ENCODE measurements around the gene HHIPL1.

Gene HHIPL1

DNA sequence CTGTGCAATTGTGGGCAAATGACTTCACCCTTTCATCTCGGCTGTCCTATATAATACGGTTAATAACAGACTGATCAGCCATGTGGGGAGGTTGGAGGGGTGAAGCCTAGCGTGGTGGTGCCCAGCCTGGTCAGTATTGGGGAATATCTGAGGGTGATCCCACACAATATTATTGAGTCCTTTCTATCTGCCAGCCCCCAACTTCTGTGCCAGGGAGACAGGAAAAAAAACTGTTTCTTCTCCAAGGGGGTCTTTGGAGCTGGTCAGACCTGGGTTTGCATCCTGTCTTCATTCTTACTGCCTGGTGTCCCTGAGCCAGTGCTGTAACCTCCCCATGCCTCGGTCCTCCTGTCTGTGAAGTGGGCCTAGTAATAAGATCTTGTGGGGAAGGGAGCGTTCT, 45.7 kb downstream of the HHIPL1 start:
- DNase-seq (ENCODE audit: low spot score) = no peak

DNA sequence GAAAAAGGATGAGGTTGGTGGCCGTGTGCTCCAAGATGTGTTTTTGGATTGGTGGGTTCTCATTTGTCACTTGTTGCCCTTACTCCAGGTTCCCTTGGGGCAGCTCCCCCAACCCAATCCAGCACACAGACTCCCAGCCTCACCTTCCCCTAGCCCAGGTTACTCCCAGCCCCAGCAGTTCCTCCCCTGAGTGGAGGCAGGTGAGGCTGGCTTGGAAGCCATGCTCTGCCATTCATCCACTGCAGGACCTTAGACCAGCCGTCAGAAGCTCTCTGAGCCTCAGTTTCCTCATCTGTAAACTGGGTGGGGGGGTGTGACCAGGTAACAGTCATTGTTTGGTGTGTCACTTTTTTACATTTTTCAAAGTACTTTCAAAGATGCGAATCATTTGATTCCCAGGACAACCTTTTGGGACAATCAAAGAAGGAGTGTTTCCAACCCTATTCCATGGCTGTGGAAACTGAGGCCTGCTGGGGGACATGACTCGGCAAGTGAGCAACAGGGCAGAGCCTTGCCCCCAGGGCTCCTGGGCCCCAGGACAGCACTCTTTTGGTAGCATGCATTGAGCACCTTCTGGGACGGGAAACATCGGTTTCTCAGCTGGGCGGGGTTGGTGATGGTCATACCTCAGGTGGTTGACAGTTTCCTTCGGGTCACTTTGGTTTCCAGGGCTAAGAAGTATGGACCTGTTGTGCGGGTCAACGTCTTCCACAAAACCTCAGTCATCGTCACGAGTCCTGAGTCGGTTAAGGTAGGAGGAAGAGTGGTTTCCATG, 46.4 kb downstream of the HHIPL1 start:
- DNase-seq (ENCODE audit: low spot score) = no peak

DNA sequence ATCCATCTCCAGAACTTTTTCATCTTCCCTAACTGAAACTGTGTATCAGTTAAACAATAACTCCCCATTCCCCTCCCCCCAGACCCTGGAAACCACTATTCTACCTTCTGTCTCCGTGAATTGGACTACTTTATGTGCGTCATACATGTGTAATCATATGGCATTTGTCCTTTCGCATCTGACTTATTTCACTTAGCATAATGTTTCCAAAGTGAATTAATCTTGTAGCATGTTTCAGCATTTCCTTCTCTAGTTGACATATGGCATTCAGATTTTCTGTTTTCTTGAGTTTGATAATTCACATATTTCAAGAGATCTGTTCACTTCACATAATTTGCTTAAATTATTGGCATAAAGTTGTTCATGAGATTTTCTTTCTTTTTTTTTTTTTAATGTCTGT, 49.0 kb downstream of the HHIPL1 start:
- no peak for DNase-seq (ENCODE audit: low spot score)

DNA sequence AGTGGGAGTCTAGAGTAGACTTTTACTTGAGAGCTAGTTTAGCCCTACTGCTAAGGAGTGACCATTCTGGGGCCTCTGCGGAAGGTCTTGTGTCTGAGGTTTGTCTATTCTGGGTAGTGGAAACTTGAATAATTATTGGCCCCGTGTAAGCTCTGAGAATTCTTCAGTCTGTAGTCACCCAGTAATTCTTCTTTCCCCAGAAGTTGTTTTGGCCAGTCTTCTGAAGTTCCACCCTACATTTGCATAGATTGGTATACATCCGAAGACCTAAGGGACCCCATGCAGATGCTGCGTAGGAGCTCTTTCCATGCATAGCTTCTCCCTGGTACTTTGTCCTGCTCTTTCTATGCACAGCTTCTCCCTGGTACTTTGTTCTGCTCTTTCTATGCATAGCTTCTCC, 52.0 kb downstream of the HHIPL1 start:
- DNase-seq (ENCODE audit: low spot score) = no peak

DNA sequence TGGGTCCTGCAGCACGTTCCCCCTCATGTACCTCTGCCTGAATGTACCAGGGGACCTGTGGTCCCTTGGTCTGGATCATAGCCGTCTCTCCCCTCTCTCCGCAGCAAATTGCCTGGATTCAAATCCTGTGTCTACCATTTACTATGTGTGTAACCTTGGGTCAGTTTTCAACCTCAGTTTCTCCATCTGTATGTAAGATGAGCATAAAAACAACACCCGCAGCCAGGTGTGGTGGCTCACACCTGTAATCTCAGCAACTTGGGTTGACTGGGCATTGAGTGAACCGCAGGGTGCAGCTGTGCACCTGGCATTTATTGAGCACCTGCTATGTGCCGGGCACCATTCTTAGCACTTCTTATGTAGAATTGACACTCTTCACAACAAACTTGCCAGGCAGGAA, 53.3 kb downstream of the HHIPL1 start:
- DNase-seq (ENCODE audit: low spot score) = no peak

DNA sequence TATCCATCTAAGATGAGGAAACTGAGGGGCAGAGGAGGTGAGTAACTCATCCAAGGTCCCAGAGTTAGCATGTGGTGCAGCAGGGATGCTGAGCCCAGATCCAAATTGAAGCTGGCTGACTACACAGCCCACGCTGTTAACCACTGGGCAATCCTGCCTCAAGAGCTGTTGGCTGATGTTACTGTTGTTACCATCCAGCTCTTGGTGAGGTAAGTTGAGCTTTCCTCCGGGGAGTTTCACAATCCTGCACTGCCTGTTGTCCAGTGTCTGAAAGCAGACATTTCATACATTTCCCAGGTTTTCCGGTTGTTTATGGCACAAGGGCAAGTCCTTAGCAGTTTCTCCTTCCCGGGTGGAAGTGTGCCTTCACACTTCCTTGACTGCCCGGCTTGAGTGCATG, 53.7 kb downstream of the HHIPL1 start:
- no peak for DNase-seq (ENCODE audit: low spot score)

DNA sequence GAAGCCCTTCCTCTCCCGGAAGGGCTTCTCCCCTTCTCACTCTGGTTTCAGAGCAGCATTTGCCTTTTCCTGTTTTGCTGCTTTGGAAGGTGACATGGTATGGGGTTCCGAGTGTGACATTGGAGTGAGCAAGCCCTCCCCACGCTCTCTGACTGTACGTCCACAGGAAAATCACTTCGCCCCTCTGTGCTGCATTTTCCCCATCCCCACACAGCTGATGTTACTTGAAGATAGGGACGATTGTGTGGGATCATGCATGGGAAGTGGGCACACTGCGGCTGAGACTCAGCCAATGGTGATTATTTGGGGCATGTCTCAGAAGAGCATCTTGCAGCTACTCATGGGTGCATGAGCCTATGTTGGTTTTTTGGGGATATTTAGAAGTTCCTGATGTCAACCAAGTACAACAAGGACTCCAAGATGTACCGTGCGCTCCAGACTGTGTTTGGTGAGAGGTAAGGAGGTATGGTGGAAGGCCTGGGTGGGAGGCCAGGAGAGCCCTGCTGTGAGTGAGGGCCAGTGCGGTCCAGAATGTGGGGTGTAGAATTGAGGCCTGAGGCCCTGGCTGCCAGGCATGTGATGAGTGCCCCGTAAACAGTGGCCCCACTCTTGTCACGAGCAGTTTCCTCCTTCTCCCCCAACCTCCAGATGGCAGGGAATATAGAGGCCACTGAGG, 54.3 kb downstream of the HHIPL1 start:
- no peak for DNase-seq (ENCODE audit: low spot score)

DNA sequence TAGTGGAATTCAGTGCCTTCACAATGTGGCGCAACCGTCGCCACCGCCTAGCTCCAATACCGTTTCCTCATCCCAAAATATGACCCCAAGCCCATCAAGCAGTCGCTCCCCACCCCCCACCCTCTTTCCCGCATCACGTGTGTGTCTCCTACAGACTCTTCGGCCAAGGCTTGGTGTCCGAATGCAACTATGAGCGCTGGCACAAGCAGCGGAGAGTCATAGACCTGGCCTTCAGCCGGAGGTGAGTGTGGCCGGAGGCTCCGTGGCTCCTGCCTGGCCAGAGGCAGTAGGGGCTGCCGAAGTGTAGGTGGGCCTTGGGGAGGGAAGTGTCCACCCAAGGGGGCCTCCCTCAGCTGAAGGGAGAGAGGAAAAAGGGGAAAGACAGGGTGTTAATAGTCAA, 54.9 kb downstream of the HHIPL1 start:
- no peak for DNase-seq (ENCODE audit: low spot score)

DNA sequence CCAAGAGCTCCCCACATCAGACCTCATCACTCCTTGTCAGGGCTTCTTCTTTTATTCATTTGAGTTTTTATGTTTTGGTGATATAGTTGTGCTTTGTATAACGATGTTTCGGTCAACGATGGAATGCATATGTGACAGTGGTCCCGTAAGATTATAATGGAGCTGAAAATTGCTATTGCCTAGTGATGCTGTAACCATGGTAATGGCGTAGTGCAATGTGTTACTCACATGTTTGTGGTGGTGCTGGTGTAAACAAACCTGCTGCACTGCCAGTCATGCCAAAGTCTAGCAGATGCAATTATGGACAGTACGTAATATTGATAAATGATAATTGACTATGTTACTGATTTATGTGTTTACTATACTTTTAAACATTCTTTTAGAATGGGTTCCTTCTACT, 55.5 kb downstream of the HHIPL1 start:
- no peak for DNase-seq (ENCODE audit: low spot score)

DNA sequence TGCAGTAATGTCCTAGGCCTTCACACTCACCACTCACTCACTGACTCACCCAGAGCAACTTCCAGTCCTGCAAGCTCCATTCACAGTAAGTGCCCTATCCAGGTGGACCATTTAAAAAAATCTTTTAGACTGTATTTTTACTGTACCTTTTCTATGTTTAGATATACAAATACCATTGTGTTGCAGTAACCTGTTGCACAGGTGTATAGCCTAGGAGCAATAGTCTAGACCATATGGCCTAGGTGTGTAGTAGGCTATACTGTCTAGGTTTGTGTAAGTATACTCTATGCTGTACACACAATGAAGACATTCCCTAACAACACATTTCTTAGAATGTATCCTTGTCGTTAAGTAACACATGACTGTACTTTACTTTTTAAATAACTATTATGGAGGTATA, 56.3 kb downstream of the HHIPL1 start:
- DNase-seq (ENCODE audit: low spot score) = no peak

DNA sequence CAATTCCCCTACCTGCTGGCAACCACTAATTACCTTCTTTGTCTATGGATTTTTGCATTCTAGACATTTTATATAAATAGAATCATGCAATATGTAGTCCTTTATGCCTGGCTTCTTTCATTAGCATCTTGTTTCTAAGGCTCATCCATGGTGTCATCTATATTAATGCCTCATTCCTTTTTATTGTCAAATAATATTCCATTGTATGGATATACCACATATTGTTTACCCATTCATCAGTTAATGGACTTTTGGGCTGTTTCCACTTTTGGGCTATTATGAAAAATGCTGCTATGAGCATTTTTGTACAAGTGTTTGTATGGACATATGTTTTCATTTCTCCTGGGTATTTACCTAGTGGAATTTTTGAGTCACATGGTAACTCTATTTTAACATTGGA, 57.2 kb downstream of the HHIPL1 start:
- DNase-seq (ENCODE audit: low spot score) = no peak

DNA sequence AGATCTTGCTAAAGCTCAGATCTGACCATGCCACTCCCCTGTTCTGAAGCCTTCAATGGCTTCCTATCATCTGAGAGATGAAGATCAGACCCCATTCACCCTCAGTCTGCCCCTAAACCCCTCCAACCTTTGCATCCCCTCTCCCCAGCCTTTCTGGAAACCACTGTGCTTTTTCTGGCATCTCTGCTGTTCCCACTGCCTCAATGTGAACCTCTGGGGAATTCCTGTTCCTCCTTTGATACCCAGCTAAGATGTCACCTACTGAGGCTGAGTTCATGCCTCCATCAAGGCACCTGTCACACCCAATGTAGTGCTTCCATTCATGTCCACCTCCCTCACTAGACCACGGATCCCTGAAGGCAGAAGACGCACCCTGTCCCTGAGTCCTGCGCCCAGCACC, 58.5 kb downstream of the HHIPL1 start:
- DNase-seq (ENCODE audit: low spot score) = no peak

DNA sequence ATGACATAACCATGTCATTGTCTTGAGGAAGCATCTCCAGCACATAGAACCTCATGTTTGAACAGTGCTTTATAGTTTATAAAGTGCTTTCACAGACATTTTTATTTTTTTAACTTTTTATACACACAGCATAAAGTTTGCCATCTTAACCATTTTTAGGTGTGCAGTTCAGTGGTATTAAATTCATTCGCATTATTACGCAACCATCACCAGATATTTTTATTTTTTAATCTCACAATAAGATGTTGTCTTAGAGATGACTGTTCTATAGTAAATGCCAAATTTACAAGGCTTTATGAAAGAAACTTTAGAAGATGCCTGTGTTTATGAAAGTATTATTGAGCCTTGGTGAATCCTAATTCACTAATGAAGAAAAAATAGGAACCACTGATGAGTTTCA, 59.1 kb downstream of the HHIPL1 start:
- no peak for DNase-seq (ENCODE audit: low spot score)

DNA sequence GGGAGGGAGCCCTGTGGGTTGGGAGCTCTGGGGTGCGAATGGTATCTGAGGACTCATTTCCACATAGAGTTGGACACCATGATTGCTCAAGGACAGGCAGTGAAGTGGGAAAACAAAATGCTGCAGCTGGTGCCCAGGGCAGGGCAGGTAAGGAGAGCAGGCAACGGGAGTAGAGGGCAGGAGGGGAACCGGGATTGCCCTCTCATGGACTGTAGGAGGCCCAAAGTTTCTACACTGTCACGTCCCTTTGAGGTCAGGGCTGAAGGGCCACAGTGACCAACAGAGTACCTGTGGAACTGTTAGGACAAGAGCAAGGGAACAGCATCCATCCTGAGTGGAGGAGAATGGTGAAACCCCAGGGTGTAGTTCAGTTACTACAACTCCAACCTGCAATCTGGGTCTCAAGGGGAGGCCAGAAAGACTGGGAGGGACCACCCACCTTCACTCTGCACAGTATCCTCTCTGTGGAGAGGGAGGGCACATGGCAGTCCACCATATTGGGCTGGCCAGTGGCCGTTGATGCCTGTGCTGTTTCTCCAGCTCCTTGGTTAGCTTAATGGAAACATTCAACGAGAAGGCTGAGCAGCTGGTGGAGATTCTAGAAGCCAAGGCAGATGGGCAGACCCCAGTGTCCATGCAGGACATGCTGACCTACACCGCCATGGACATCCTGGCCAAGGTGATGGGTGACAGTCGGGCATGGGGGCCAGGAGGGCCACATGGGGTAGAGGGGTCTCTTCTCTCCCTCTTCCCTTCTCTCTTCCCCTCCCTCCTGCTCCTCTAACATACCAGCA, 61.4 kb downstream of the HHIPL1 start:
- DNase-seq (ENCODE audit: low spot score) = no peak

DNA sequence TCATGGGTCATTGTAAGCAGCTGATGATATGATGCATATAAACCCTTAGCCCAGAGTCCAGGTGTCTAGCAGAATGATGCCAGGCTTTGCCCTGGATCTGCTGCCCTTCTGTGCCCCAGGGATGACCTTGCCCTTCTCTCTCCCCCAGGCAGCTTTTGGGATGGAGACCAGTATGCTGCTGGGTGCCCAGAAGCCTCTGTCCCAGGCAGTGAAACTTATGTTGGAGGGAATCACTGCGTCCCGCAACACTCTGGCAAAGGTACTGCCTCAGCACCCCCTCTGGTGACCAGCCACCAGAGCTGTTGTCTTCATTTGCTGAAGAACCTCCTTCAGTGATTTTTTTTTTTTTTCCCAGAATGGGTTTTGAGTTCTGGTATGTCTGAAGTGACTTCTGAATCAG, 62.5 kb downstream of the HHIPL1 start:
- no peak for DNase-seq (ENCODE audit: low spot score)

DNA sequence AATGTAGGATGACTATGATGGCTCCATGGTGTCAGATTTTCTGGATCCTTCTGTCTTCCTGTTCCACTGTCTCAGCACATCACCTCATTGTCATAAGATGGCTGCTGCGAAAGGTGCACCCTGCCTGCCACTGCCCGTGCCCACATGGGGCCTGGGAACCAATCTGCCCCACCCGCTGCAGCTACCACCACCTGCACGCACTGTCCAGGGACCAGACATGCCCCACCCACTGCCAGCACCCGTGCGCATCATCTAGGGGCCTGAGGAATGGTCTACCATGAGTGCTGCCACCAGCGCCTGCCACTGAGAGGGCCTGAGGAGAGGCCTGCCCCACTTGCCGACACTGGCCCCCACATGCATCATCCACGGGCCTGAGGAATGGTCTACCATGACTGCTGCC, 63.0 kb downstream of the HHIPL1 start:
- DNase-seq (ENCODE audit: low spot score) = no peak

DNA sequence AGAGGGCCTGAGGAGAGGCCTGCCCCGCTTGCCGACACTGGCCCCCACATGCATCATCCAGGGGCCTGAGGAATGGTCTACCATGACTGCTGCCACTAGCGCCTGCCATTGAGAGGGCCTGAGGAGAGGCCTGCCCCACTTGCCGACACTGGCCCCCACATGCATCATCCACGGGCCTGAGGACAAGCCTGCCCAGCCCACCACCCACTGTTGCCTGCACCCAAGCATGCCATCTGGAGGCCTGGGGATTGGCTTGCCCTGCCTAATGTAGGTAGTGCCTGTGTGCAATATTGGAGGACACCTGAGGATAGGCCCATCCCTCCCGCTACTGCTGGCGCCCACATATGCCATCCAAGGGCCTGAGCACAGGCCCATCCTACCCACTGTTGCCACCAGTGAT, 63.5 kb downstream of the HHIPL1 start:
- DNase-seq (ENCODE audit: low spot score) = no peak

DNA sequence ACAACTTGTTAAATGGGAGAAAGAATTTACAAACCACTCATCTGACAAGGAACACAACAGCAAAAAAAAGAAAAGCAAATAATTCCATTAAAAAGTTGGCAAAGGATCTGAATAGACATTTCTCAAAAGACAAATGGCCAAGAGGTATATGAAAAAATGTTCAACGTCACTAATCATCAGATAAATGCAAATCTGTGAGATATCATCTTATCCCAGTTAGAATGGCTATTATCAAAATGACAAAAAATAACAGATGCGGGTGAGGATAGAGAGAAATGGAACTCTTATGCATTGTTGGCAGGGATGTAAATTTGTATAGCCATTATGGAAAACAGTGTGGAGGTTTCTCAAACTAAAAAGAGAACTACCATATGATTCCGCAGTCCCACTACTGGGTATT, 69.0 kb downstream of the HHIPL1 start:
- no peak for DNase-seq (ENCODE audit: low spot score)

DNA sequence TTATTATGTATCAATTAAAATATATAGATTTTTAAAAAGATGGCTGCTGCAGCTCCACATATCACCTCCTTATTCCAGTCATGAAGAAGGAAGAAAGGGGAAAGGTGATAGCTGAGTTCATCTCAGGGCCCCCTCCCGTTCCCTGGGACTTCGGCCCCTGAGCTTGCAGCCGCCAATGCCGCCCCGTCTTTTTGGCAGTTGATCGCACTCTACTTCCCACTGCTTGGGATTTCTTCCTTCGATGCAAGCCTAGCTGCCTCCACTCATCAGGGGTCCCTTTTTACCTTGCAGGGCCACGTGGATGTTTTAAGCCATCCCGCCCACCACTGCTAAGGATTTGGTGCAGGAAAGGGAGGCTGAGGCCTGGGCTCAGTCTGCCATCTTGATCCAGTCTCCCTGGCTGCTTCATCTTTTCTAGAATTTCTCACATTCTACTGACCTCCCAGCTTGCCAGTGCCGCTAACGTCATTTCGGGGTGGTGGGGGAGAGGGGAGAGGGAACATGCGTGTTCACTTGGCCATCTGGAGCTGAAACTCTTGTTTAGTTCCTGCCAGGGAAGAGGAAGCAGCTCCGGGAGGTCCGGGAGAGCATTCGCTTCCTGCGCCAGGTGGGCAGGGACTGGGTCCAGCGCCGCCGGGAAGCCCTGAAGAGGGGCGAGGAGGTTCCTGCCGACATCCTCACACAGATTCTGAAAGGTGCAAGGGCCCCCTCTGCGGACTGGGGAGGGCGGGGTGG, 70.5 kb downstream of the HHIPL1 start:
- no peak for DNase-seq (ENCODE audit: low spot score)

DNA sequence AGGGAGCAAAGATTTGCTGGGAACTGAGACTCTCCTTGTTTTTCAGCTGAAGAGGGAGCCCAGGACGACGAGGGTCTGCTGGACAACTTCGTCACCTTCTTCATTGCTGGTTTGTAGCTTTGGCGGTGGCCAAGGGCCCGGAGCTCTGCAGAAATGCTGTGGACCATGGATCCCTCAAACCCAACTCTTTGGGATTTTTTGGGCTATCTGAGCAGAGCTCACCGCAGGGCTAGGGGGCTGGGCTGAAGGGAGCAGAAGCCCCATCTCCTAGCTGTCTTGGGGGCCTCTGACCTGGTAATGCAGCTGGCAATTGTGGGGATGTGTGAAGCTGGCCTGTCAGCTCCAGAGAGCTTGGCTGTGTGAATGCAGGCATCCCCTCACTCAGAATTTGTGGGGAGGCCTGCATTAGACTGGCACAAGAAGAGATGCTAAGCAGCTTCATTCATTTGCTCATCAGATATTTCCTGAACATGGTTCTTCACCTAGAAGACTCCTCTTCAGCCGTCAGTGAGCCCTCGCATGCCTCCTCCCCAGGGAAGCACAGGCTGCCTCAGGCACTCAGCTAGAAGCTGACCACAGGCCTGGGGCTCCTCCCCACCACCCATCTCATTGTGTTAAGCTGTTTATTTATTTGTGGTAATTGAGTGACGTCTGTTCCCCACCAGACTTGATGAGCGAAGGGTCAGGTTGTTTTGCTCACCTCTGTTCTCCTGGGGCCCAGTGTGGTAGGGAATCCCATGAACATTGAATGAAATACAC, 71.3 kb downstream of the HHIPL1 start:
- no peak for DNase-seq (ENCODE audit: low spot score)

DNA sequence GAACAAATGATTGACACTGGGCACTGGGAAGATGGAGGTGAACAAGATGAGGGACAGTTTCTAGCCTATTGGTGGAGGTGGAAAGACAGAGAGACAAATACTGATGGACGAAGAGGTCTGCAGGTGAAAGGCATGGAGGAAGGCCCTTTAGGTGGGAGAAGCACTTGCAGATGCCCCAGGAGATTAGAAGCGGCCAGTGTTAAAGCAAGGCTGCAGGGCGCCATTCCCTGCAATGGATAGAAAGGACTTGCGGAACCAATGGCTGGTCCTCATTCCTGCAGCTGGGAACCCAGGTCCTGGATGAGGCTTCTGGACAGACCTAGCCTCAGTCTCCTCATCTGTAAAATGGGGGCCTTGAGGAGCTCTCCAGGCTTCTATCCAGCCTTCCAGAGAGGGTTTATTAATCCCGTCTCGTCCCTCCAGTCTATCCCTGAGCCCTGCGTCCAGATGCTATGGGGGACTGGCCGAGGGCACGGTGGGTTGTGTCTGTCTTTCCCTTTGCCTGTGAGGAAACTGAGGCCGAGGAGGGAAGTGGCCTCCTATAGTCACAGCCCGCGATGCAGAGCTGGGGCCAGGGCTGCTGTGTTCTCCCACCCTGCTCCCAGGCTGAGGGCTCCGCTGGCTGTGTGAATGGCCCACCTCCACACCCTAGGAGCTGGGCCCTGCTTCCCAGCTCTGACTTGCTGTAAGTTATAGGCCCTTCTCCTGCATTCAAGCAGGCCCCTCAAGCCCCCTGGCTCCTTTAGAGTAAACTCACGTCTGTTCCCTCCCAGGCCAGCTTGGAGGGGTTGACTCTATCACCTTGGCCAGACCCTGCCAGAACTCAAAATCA, 72.1 kb downstream of the HHIPL1 start:
- DNase-seq (ENCODE audit: low spot score) = no peak
